Liver (tissue), 9 donors: ENCODE measurements around the gene HDAC9. TPM values are rescaled to one million over a fixed set of nuclear protein-coding genes. Genes with fewer than 3 reads are reported as not detected.

ENCODE experiments used
- DNase-seq: peaks from one replicate; pipeline ENCODE4 v3.0.0-alpha.2; 2017; ENCODE audit warnings: low spot score
- H3K27ac ChIP-seq, 2 donors: one replicate each; pipeline ENCODE4 v1.7.0; 2013; ENCODE audit warnings: inconsistent platforms in 2 of 2, low read length in 2 of 2, control low read depth in 1 of 2, low read depth in 1 of 2, mild to moderate bottlenecking in 1 of 2
- H3K27me3 ChIP-seq, 4 donors: one replicate each; pipeline versions ENCODE4 v1.6.1 to v1.7.0; 2013; ENCODE audit warnings: low read length in 3 of 4, inconsistent platforms in 1 of 4, mild to moderate bottlenecking in 1 of 4, moderate library complexity in 1 of 4; ENCODE audit not compliant: control insufficient read depth in 4 of 4, insufficient read depth in 4 of 4
- H3K36me3 ChIP-seq, 4 donors: one replicate each; pipeline versions ENCODE4 v1.6.1 to v1.7.0; 2013; ENCODE audit warnings: low read length in 3 of 4, mild to moderate bottlenecking in 3 of 4, low read depth in 1 of 4, moderate library complexity in 1 of 4; ENCODE audit not compliant: control insufficient read depth in 4 of 4, insufficient read depth in 3 of 4
- H3K4me1 ChIP-seq, 4 donors: one replicate each; pipeline versions ENCODE4 v1.6.1 to v1.7.0; 2013; ENCODE audit warnings: low read length in 3 of 4, mild to moderate bottlenecking in 3 of 4, moderate library complexity in 1 of 4; ENCODE audit not compliant: control insufficient read depth in 4 of 4, insufficient read depth in 4 of 4
- H3K4me3 ChIP-seq, 3 donors: one replicate each; pipeline versions ENCODE4 v1.6.1 to v1.7.0; 2013; ENCODE audit warnings: low read length in 3 of 3, control low read depth in 1 of 3, low read depth in 1 of 3, mild to moderate bottlenecking in 1 of 3
- H3K9ac ChIP-seq, 2 donors: one replicate each; pipeline ENCODE4 v1.7.0; 2013; ENCODE audit warnings: low read length in 2 of 2, mild to moderate bottlenecking in 2 of 2, moderate library complexity in 2 of 2, control low read depth in 1 of 2, low read depth in 1 of 2
- H3K9me3 ChIP-seq, 4 donors: one replicate each; pipeline versions ENCODE4 v1.6.1 to v1.7.0; 2013; ENCODE audit warnings: low read length in 3 of 4; ENCODE audit not compliant: control insufficient read depth in 4 of 4
- EGR1 ChIP-seq, 2 donors: IDR thresholded peaks; 2 replicates each; pipeline ENCODE4 v1.6.1; 2016 to 2018; ENCODE audit warnings: antibody characterized with exemption in 2 of 2, low read depth in 2 of 2
- FOXA1 ChIP-seq: IDR thresholded peaks from 2 replicates; pipeline ENCODE4 v1.6.1; 2016; ENCODE audit warnings: antibody characterized with exemption
- FOXA2 ChIP-seq: IDR thresholded peaks from 2 replicates; pipeline ENCODE4 v1.6.1; 2016; ENCODE audit warnings: antibody characterized with exemption
- GABPA ChIP-seq, 2 donors: IDR thresholded peaks in 1 of 2; conservative IDR thresholded peaks in 1 of 2; 2 replicates each; pipeline ENCODE4 v1.6.1; 2016; ENCODE audit warnings: antibody characterized with exemption in 2 of 2, mild to moderate bottlenecking in 1 of 2, moderate library complexity in 1 of 2
- HNF4A ChIP-seq, 2 donors: conservative IDR thresholded peaks; 2 replicates each; pipeline ENCODE4 v1.6.1; 2016; ENCODE audit warnings: antibody characterized with exemption in 2 of 2, mild to moderate bottlenecking in 2 of 2
- HNF4G ChIP-seq: IDR thresholded peaks from 2 replicates; pipeline ENCODE4 v1.6.1; 2016; ENCODE audit warnings: antibody characterized with exemption
- JUND ChIP-seq, 2 donors: IDR thresholded peaks; 2 replicates each; pipeline ENCODE4 v1.6.1; 2016; ENCODE audit warnings: antibody characterized with exemption in 2 of 2
- NR2F2 ChIP-seq: IDR thresholded peaks from 2 replicates; pipeline ENCODE4 v1.6.1; 2016; ENCODE audit warnings: antibody characterized with exemption
- RAD21 ChIP-seq, 2 donors: IDR thresholded peaks; 2 replicates each; pipeline ENCODE4 v1.6.1; 2016; ENCODE audit warnings: antibody characterized with exemption in 2 of 2, mild to moderate bottlenecking in 2 of 2
- RXRA ChIP-seq, 2 donors: IDR thresholded peaks; 2 replicates each; pipeline ENCODE4 v1.6.1; 2017 to 2018; ENCODE audit warnings: antibody characterized with exemption in 2 of 2, mild to moderate bottlenecking in 1 of 2
- SP1 ChIP-seq: IDR thresholded peaks from 2 replicates; pipeline ENCODE4 v1.6.1; 2018; ENCODE audit warnings: antibody characterized with exemption, mild to moderate bottlenecking
- TAF1 ChIP-seq: conservative IDR thresholded peaks from 2 replicates; pipeline ENCODE4 v1.6.1; 2016; ENCODE audit warnings: antibody characterized with exemption, mild to moderate bottlenecking
- YY1 ChIP-seq: IDR thresholded peaks from 2 replicates; pipeline ENCODE4 v1.6.1; 2016; ENCODE audit warnings: antibody characterized with exemption, mild to moderate bottlenecking
- WGBS: extraction: QIAGEN DNeasy Blood & Tissue Kit; methylation state at CpG from one replicate; pipeline ENCODE4 v1.1.7; 2013; 5-methylcytosine and 5-hydroxymethylcytosine counted together
- polyA plus RNA-seq, 2 donors: library from polyadenylated mRNA; stranded (reverse) in 1 of 2; unstranded in 1 of 2; fragments of 200-250 nt in 1 of 2; fragments of >200 nt in 1 of 2; fragmentation: Nextera tagmentation in 1 of 2; extraction: Ambion mirVana in 1 of 2; gene quantifications; one replicate each; pipeline versions ENCODE4 v1.2.1 to v1.2.3, GENCODE V29; 2013 to 2015
- total RNA-seq, 2 donors: library from RNA; depleted of rRNA; stranded (reverse); fragments of >200 nt; gene quantifications; one replicate each; pipeline ENCODE4 v1.2.3, GENCODE V29; 2014
- TF ChIP-seq, protein P1 (sequence below): IDR thresholded peaks from 2 replicates; pipeline ENCODE4 v1.6.1; 2016; ENCODE audit warnings: antibody characterized with exemption
- TF ChIP-seq, protein P2 (sequence below): IDR thresholded peaks from 2 replicates; pipeline ENCODE4 v1.6.1; 2016; ENCODE audit warnings: antibody characterized with exemption, mild to moderate bottlenecking
- TF ChIP-seq, protein P3 (sequence below): IDR thresholded peaks from 2 replicates; pipeline ENCODE4 v1.6.1; 2016; ENCODE audit warnings: antibody characterized with exemption
- TF ChIP-seq, protein P4 (sequence below): IDR thresholded peaks from 2 replicates; pipeline ENCODE4 v1.6.1; 2016; ENCODE audit warnings: antibody characterized with exemption
- TF ChIP-seq, protein P5 (sequence below): fragments of 150-350 bp; IDR thresholded peaks from 2 replicates; pipeline ENCODE4 v1.5.1; 2017; ENCODE audit warnings: improper control_type of control experiment, low read depth, low read length; ENCODE audit not compliant: missing input control
- donor health status: healthy.
- donor health status: healthy.
- donor health status: healthy.
- donor health status: healthy.
- donor health status: healthy.

The HDAC9 gene
- total and polyA plus RNA-seq, 4 donors = 1.0 to 10.1 (median 2.3) TPM

DNA sequence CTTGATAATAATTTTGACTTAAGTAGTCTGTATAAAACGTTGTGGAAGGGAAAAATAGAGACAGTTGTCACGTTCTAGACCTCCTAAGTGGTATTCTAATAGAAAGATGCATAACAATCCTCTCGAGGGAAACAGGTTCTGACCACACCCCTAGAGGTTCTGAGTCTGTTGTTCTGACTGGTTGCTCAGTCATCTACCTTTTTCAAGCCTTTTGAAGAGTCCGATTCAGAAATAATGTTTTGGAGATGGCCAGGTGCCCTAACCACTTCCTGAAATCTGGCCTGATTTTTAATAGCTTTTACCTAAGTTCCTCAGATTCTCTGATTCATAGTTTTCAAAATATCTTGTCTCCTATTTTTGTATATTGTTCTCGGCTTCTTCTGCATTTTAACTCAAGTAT lies 175.6 kb downstream of the HDAC9 start:
- TF ChIP-seq RAD21 (IDR thresholded peaks at IDR 0.05) (no peak), SP1 (no peak), YY1 (no peak), NR2F2 (no peak), HNF4A (conservative IDR thresholded peaks at IDR 0.05) (no peak), JUND (IDR thresholded peaks at IDR 0.05) (no peak)
- TF ChIP-seq, protein P1, sequence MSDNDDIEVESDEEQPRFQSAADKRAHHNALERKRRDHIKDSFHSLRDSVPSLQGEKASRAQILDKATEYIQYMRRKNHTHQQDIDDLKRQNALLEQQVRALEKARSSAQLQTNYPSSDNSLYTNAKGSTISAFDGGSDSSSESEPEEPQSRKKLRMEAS = no peak
- TF ChIP-seq, protein P2, sequence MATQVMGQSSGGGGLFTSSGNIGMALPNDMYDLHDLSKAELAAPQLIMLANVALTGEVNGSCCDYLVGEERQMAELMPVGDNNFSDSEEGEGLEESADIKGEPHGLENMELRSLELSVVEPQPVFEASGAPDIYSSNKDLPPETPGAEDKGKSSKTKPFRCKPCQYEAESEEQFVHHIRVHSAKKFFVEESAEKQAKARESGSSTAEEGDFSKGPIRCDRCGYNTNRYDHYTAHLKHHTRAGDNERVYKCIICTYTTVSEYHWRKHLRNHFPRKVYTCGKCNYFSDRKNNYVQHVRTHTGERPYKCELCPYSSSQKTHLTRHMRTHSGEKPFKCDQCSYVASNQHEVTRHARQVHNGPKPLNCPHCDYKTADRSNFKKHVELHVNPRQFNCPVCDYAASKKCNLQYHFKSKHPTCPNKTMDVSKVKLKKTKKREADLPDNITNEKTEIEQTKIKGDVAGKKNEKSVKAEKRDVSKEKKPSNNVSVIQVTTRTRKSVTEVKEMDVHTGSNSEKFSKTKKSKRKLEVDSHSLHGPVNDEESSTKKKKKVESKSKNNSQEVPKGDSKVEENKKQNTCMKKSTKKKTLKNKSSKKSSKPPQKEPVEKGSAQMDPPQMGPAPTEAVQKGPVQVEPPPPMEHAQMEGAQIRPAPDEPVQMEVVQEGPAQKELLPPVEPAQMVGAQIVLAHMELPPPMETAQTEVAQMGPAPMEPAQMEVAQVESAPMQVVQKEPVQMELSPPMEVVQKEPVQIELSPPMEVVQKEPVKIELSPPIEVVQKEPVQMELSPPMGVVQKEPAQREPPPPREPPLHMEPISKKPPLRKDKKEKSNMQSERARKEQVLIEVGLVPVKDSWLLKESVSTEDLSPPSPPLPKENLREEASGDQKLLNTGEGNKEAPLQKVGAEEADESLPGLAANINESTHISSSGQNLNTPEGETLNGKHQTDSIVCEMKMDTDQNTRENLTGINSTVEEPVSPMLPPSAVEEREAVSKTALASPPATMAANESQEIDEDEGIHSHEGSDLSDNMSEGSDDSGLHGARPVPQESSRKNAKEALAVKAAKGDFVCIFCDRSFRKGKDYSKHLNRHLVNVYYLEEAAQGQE = no peak
- TF ChIP-seq, protein P3, sequence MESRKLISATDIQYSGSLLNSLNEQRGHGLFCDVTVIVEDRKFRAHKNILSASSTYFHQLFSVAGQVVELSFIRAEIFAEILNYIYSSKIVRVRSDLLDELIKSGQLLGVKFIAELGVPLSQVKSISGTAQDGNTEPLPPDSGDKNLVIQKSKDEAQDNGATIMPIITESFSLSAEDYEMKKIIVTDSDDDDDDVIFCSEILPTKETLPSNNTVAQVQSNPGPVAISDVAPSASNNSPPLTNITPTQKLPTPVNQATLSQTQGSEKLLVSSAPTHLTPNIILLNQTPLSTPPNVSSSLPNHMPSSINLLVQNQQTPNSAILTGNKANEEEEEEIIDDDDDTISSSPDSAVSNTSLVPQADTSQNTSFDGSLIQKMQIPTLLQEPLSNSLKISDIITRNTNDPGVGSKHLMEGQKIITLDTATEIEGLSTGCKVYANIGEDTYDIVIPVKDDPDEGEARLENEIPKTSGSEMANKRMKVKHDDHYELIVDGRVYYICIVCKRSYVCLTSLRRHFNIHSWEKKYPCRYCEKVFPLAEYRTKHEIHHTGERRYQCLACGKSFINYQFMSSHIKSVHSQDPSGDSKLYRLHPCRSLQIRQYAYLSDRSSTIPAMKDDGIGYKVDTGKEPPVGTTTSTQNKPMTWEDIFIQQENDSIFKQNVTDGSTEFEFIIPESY = no peak
- TF ChIP-seq, protein P4, sequence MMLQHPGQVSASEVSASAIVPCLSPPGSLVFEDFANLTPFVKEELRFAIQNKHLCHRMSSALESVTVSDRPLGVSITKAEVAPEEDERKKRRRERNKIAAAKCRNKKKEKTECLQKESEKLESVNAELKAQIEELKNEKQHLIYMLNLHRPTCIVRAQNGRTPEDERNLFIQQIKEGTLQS = no peak
- no peak overlapping the region for H3K4me3 ChIP-seq

DNA sequence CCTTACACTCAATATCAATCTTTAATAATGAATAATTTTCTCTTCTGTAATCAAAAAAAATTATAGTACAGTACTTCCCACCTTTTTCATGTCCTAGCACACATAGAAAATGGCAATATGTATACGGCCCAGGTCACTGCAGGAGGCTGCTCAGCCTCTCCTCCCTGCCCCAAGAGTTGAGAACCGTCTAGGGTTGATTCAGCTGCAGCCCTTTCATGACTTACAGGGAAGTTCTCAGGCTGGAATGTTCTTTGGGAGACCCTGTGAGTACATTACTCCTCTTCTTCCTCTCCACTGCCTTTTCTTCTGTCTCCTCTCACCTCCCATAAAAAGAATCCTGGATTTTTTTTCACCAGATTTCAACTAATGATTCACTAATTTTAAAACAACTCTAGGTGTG lies 180.0 kb downstream of the HDAC9 start:
- Histone ChIP-seq H3K4me1 (no peaks in the 10 kb centered on the region), H3K27me3 (no peaks in the 10 kb centered on the region), H3K9me3 (no peaks in the 10 kb centered on the region), H3K36me3 (no peaks in the 10 kb centered on the region), H3K9ac (no peak overlapping the region), H3K27ac (no peak overlapping the region), H3K4me3 (no peak overlapping the region)
- 51% methylated on average over 2 of the region's 2 CpGs for WGBS
- no peak for DNase-seq
- TF ChIP-seq, protein P5, sequence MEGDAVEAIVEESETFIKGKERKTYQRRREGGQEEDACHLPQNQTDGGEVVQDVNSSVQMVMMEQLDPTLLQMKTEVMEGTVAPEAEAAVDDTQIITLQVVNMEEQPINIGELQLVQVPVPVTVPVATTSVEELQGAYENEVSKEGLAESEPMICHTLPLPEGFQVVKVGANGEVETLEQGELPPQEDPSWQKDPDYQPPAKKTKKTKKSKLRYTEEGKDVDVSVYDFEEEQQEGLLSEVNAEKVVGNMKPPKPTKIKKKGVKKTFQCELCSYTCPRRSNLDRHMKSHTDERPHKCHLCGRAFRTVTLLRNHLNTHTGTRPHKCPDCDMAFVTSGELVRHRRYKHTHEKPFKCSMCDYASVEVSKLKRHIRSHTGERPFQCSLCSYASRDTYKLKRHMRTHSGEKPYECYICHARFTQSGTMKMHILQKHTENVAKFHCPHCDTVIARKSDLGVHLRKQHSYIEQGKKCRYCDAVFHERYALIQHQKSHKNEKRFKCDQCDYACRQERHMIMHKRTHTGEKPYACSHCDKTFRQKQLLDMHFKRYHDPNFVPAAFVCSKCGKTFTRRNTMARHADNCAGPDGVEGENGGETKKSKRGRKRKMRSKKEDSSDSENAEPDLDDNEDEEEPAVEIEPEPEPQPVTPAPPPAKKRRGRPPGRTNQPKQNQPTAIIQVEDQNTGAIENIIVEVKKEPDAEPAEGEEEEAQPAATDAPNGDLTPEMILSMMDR = no peak
- TF ChIP-seq RAD21 (IDR thresholded peaks at IDR 0.05) = no peak
- no peak for TF ChIP-seq GABPA (IDR thresholded peaks at IDR 0.05 in 1 of 2, conservative IDR thresholded peaks at IDR 0.05 in 1 of 2)
- TF ChIP-seq EGR1 (IDR thresholded peaks at IDR 0.05; ENCODE audit: low read depth in 2 of 2) = no peak
- TF ChIP-seq, protein P3 = no peak
- TF ChIP-seq TAF1 = no peak
- TF ChIP-seq, protein P1 = no peak
- TF ChIP-seq, protein P2 = no peak
- no peak for TF ChIP-seq RXRA (IDR thresholded peaks at IDR 0.05)
- no peak for TF ChIP-seq JUND (IDR thresholded peaks at IDR 0.05)
- TF ChIP-seq YY1 = no peak
- TF ChIP-seq FOXA2 = no peak
- TF ChIP-seq HNF4G = no peak
- TF ChIP-seq NR2F2 = no peak
- TF ChIP-seq HNF4A (conservative IDR thresholded peaks at IDR 0.05) = no peak
- TF ChIP-seq SP1 = no peak
- TF ChIP-seq FOXA1 = no peak

More for the DNA sequence above, 175.6 kb downstream of the HDAC9 start:
- no peaks in the 10 kb centered on the region for H3K4me1 ChIP-seq
- no peaks in the 10 kb centered on the region for H3K27me3 ChIP-seq
- no peak overlapping the region for H3K27ac ChIP-seq
- no peak for DNase-seq
- no peak overlapping the region for H3K9ac ChIP-seq
- WGBS = 57% methylated on average over 5 of the region's 5 CpGs
- H3K9me3 ChIP-seq = no peaks in the 10 kb centered on the region
- no peaks in the 10 kb centered on the region for H3K36me3 ChIP-seq
